ENCODE measurements around the gene EXOC4.
"Not testable (repeated sequence)": the region's sequence is repeated elsewhere in the genome, so short reads cannot be mapped to it uniquely, and the experiment has no call there.

Gene EXOC4

DNA sequence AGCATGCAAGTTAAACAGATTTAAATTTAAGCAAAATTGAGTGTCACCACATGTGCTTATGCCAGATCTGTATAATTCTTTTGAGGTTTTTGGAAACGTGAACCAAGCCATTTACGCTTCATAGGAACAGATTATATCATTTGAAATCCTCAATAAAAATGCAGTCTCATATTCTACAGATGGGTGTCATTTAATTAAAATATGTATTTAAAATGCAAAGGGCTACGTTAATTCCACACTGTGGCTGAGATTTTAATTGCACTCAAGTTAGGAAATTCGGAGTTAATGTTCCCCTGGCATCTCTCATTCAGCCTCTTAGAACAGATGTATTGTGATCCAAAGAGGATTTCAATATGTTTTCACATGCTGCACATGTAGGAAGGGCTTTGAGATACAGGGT is 709.8 kb downstream of the EXOC4 start:
- no peak for DNase-seq

DNA sequence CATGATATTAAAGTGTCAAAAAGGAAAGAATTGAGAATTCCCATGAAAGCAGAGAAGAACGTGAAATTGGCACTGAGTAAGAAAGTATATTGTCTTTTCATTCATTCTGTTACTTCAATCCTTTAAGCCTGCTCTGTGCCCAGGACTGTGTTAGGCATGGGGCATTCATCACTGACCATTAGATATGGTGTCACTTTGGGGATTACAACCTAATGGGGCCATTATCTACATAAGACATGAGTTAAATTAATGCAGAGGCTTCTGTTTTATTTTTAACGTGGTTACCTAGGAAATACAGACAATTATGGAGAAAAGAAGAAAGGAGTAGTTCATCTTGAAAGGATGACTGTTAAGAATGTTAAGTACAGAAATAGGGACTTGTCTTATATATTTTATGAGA is 710.8 kb downstream of the EXOC4 start:
- no peak for DNase-seq

DNA sequence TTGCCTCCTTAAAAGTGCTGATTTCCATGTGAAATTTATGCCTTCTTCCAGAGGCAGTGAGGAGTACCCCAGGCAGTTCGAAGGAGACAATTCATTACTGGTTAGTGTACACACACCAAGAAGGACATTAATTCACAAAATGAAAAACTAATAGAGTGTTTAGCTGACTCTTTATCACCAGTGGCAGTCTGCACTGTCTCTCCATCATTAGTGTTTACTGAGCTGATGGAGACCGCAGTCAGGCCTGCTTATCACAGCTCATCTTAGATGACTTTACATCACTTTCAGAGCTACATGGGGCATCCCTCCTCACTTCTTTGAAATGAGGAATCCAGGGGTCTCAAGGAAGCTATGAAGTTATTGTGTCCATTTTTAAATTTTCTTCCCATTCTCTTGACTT is 718.7 kb downstream of the EXOC4 start:
- DNase-seq = no peak

GRCh38 chr7:133973710-133974109 is 720.8 kb downstream of the EXOC4 start:
- no peak for DNase-seq

DNA sequence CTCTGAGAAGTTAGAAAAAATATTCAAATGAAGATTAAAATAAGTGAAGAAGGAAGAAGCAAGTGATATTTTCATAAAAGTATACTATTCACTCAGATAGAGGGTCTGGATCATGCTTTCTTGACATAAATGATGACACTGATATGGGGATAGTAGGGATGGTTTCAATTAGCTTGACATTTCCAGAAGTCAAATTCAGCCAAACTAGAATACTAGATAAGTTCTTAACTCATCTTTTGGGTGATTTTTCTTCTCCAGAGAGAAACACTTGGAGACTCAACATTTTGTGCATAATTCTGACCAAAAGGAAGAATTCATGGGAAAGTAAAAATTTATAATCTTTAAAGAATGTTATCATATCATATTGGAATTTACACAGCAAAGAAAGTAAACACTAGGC is 722.3 kb downstream of the EXOC4 start:
- no peak for DNase-seq

DNA sequence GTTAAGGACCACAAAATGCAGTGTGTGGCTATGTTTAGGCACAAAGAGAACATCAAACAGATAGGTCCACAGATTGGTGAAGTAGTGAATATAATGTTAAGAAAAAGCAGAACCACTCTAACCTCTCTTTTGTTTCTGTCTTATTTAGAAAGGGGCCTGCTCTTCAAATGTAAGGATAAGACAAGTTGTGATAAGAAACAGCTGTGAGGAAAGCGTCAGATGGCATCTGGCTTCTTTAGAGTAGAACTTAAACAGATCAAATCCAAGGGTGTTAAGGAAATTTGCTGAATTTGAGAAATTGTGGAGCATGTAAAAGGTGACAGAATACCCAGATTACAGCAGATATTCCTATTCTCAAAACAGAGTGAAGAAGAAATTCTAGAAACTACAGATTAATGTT is 723.3 kb downstream of the EXOC4 start:
- no peak for DNase-seq

DNA sequence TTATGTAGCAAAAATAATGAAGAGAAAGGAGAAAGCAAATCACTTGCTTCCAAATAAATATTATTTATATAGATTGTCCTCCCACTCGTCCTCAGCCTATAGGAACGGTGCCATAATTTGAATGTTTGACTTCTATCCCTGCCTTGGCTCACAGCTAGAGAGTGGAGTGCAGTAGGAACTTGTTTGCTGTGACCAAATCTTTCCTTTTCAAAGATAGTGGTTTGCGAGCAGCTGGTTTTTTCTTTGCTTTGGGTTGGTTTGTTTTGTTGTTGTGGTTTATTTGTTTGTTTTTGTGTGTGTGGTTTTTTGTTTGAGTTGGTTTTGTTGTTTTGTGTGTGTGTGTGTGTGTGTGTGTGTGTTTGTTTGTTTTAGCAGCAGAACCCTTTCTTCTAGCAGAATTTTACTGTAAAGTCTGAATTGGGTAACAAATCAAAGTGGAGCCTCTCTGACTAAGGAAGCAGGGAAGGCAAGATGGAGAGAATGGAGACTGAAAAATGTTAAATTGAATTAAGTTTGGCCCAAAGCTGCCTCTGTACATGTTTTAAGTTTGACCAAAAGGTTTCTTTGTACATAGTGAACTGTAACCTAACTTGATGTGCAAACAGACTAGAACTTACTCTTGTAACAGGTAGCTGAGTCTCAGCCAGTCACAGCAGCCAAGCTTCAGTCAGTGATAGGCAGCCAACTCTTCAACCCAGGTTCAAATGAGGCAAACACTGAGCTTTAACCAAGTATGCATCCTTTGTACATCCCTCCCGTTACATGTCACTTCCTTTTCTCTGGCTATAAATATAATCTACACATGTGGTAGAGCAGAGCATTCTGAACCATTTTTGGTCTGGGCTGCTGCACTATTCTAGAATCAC is 724.8 kb downstream of the EXOC4 start:
- DNase-seq = no peak

DNA sequence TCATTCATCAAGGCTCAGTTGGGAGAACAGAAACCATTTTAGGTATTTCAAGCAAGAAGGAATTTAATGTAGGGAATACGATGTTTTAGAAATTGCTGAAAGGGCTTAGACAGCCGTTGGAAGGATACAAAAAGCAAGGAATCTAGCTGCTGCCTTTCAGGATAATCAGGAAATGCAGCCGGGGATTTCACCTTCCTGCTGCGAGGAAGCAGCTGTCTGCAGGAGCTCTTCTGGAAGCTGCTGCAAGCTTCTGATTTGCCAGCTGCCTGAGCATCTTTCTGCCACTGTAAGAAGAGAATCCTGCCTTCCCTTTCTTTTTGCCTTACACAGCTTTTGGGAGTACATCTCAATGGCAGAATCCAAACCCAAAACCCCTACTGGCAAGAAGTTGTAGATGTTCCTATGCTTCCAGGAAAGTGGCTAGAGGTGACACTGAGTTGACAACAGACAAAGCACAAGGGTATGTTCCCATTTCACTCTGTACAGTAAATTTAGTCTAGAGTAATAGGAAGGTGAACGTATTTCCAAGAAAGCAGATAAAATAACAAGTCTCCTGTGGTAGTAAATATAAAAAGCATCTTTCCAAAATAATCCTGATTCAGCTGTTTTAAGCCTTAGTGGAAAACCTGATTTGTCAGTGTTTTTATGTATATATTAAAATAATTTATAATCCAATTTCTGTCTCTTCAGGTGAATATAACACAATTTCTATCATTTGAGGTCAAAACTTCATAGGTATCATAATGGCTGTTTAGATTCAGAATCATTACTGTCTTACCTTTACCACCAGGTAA is 725.8 kb downstream of the EXOC4 start:
- DNase-seq = no peak

DNA sequence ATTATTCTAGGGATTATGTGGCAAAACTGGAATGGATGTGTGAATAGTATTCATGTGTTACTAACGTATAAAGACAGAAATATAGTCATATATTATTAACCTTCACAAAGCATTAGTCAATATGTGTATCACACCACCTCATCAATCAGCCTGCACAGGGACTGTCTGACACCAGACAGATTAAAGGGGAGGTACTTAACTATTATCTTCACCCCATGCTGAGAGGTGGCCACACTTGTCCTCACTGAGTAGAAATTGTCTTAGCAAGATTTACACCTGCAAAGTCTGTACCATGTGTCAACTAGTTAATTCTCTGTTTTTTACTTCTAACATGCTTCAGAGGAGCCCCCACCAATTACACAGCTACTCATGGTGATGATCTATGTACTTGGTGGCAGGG is 727.9 kb downstream of the EXOC4 start:
- no peak for DNase-seq

DNA sequence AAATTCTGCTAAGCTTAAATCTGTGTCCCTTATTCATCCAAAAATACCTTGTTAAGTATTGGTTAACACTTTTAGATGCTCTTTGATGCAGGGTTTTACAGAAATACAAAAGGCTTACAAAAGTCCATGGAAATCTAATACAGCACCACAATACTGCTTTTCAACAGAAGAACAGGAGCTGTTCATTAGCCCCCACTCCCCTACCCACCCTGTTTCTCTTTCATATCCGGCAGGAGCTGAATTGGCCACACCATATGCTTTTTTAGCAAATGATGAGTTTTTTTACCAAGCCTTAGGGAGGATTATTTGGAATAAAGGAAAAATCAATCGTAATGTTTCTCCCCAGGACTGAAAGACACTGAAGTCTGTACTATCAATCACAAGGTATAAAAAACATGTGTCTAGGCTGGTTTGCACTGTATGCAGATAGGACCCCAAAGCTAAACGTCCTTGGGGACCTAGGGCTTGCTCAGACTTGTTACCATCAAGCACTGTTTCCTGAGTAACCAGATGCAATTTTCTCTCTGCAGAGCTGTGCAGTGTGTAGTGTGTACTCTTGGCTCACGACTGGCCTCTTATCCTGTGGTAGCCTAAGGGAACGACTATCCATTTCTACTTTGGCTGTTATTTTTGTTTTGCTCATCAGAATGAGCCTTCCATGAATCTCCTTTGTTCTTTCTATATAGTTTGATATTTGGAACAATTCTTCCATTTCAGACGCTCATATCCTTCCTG is 731.0 kb downstream of the EXOC4 start:
- DNase-seq = no peak

DNA sequence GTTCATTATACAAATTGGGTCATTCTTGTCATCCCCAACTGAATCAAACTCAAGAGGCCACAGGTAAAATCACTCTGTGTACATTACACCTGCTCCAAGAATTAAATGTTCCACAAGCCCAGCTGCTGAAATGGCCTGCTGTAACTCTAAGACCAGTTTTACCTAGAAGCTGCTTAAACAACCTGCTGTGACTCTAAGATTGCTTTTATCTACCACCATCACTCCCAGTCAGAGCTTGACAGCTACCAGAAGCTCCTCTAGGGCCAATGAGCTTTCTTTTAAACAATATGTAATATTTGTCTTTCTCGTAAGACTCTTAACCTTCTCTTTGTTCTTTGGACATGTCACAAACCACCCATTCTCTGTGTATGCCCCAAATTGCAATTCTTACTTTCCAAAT is 732.4 kb downstream of the EXOC4 start:
- no peak for DNase-seq

DNA sequence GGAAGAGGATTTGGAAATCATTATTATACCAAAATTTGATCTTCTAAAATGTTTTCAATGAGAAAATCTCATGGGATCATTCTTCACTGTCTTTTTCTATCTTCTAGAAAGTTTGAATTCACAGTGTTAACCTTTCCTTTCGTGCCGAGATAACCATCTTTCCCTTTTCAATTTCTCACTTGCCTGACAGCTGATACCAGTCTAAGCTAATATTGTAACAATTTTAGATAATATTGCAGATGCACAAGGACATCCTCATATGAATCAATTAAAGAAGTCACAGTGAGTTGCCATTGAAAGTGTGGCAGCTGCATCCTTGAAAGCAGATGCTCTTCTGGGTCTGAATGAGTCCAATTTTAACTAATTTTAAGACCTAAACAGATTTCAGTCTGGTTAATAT is 734.7 kb downstream of the EXOC4 start:
- DNase-seq = no peak

DNA sequence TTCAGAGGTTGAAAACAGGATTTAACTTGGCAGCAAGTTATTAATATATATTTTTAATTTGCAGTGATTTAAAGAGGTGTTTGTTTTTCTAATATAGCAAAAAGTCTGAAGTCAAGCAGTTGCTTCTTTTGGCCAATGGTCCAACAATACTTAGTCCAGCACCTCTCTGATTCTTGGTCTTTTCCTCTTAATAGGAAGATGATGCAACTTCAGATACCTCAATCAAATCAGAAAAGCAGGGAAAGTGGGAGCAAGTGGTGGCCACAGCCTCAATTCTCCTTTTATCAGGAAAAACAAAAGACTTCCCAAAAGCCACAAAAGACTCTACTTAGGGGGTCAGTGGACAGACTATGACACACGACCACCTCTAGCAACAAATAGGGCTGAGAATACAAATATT is 740.7 kb downstream of the EXOC4 start:
- no peak for DNase-seq

DNA sequence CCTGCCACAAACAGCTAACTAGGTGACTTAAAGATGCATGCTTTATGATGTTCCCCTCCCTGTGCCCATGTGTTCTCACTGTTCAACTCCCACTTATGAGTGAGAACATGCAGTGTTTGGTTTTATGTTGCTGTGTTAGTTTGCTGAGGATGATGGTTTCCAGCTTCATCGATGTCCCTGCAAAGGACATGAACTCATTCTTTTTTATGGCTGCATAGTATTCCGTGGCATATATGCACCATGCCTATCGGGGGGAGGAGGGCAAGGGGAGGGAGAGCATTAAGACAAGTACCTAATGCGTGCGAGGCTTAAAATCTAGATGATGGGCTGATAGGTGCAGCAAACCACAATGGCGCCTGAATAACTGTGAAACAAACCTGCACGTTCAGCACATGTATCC is 741.2 kb downstream of the EXOC4 start:
- DNase-seq = not testable (repeated sequence)

- DNase-seq = no peak
Observed at GRCh38 chr7:133997463-133997862, 744.6 kb downstream of the EXOC4 start.

GRCh38 chr7:133999178-133999577 is 746.3 kb downstream of the EXOC4 start:
- DNase-seq = no peak

GRCh38 chr7:134004829-134005505 is 752.1 kb downstream of the EXOC4 start:
- no peak for DNase-seq

DNA sequence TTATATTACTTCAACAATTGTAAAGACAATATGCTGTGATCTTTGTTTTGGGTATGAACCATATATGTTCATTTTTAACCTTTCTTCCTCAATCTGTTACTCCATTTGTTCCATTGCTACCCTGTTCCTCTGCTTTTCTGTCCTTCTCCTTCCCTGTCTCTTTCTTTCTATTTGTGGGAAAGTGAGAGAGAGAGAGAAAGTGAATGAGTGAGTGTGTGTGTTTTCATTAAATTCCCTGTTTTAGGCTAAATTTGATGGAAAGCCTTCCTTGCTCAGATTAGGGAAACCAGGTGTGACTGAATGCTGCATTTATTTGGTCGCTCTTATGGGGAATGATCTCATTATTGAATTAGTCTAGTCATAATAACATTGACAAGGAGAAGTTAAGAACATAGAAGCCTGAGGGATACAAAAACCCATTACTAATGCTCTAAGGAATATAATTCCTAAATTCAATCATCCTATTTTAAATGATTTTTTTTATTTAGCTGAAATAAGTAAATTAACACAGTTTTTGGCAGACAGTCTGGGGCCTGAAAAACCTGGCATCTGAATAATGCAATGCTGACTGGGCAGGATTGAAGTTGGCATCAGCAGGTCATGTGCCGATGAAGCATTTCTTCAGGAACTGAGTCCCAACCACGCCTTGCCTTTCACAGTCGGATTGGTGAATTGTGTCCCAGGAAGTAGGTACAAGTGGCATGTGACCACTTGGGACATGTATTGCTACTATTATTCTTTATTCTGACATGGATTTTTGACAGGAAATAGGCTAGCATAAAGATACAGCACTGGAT is 756.6 kb downstream of the EXOC4 start:
- no peak for DNase-seq

DNA sequence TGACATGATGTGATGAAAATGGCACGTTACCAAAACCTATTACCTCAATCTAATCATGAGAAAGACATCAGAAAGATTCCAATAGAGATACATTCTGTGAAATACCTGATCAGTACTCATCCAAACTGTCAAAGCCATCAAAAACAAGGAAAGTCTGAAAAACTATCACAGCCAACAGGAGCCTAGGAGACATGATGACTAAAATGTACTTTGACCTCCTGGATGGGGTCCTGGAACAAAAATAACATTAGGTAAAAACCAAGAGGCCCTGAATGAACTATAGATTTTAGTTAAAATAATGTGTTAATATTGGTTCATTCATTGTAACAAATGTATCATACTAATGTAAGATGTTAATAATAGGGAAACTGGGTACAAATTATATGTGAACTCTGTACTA is 760.4 kb downstream of the EXOC4 start:
- no peak for DNase-seq

DNA sequence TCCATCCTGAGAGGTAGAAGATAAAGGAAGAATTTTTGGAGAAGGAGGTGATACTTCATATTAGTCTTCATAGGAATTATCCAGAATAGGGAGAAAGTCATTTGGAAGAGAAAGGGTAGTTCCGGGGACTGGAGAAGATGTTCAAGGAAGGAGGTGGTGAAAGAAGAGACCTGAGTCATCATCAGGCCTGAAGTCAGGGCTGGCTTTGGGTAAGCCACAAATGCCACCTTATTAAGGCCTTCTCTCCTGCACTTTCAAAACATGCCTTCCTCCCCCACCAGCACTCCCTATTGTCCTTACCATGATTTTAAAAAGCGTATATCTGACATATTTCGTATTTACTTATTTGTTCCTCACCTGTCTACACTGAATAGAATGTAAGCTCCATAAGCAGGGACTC is 762.1 kb downstream of the EXOC4 start:
- no peak for DNase-seq

DNA sequence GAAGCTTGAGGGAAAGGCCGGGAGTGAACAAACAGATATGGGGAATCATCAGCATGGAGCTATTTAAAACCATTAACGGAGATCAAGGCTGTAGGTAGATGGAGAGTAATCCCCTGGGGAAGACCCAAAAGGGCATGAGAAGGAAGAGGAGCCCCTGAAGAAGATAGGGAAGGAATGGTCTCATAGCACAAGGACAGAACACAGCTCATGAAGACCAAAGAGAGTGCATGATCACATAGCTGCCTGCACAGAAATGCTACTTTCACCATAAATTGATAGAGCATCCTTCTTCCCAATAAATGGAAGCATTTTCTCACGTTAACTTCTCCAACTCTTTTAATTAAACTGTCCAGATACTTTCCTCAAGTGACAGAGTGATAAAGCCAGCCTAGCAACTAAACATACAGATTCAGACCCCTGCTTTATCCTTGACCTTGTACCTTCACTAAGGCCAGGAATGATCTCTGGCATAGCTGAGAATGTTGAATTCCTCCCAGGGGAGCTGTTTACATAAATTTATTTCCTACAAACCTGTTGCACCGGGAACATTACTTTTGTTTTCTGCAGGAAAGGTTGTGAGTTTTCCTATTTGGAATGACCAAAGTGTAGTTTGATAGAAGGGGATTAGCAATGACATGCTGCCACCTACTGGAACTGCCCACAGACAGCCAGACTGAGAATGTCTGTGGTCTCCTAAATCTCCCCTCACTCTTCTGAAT is 763.5 kb downstream of the EXOC4 start:
- no peak for DNase-seq

GRCh38 chr7:134016942-134017303 is 764.0 kb downstream of the EXOC4 start:
- DNase-seq = no peak
